ENCODE measurements around the gene C5orf46.

- TF ChIP-seq CEBPB (tag; IDR thresholded peaks at IDR 0.05) (no peak), U2AF2 (optimal IDR thresholded peaks at IDR 0.05; ENCODE audit: low read depth, low read length) (no peak), ETV5 (CRISPR knock-in tag; IDR thresholded peaks at IDR 0.05; ENCODE audit: low read depth) (no peak), TAF1 (IDR thresholded peaks at IDR 0.05; ENCODE audit: control insufficient read depth, extremely low read depth, insufficient read depth, low read length, severe bottlenecking) (no peak), ZNF436 (CRISPR knock-in tag; IDR thresholded peaks at IDR 0.05) (no peak), BCL6 (CRISPR knock-in tag; IDR thresholded peaks at IDR 0.05) (no peak), HNRNPUL1 (IDR thresholded peaks at IDR 0.05; ENCODE audit: low read length) (no peak), FOXP1 (CRISPR knock-in tag; IDR thresholded peaks at IDR 0.05) (no peak), HNRNPLL (IDR thresholded peaks at IDR 0.05; ENCODE audit: low read depth, low read length, poor library complexity, severe bottlenecking) (no peak), FOXJ3 (CRISPR knock-in tag; IDR thresholded peaks at IDR 0.05) (no peak), ELF1 (tag; IDR thresholded peaks at IDR 0.05) (no peak), MAZ (CRISPR knock-in tag; conservative IDR thresholded peaks at IDR 0.05 in 1 of 2, IDR thresholded peaks at IDR 0.05 in 1 of 2) (no peak), KLF13 (tag; IDR thresholded peaks at IDR 0.05; ENCODE audit: borderline replicate concordance, low read depth) (no peak), JUN (IDR thresholded peaks at IDR 0.05; ENCODE audit: borderline replicate concordance, low read depth, low read length) (no peak), JUN (CRISPR knock-in tag; IDR thresholded peaks at IDR 0.05; ENCODE audit: borderline replicate concordance) (no peak)
Measured at GRCh38 chr5:147898875-147899401, 7.4 kb downstream of the C5orf46 start.
